Measurements from ENCODE around the gene COQ7.

The COQ7 gene

DNA sequence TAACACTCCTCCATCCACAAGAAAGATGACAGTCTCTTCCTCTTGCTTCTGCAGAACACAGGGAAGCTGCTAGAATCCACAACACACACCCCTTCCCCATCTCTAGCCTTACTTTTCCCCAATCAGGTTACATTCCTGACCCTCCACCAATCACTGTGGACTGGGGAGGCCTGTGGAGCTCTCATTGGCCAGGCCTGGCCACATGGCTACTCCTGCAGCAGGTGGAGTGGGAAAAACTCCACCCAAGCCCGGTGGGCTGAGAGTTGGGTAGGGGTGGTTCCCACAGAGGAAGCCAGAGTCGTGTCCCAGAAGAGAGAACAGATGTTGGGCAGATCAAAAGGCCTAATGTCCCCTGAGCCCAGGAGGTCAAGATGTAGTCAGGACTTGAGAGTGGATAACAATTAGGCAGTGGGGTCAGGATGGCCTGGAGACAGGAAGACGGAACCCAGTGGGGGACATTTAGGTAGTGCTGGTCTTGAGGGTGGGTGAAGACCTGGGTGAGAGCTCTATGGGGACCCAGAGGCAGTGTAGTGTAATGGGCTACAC lies 22.1 kb downstream of the COQ7 start:
- Histone ChIP-seq H3K4me3 (ENCODE audit: low read length in 2 of 2) (no peak overlapping the region), H4K91ac (ENCODE audit: low read depth, low read length, poor library complexity) (no peak overlapping the region), H2BK5ac (ENCODE audit: low read length) (peak overlapping the region; percentile 17), H3K4ac (ENCODE audit: low read length) (peak overlapping the region; percentile 71), H2BK15ac (ENCODE audit: low read length) (peak overlapping the region; percentile 54), H4K8ac (ENCODE audit: low read depth, low read length) (no peak overlapping the region), H3K23ac (ENCODE audit: low read depth, low read length, poor library complexity) (no peak overlapping the region), H3K27me3 (ENCODE audit: control insufficient read depth in 3 of 3, insufficient read depth in 3 of 3, low read depth in 1 of 3, low read length in 3 of 3) (peaks cover 0 to 9% (median 8%) of the 10 kb centered on the region in 3 experiments), H3K14ac (ENCODE audit: low read length) (peak overlapping the region; percentile 17), H2BK120ac (ENCODE audit: low read depth, low read length) (no peak overlapping the region), H3K9me3 (replicated peaks in 1 of 2; ENCODE audit: control insufficient read depth in 2 of 2, insufficient read depth in 1 of 2, low read depth in 1 of 2, low read length in 2 of 2) (no peaks in the 10 kb centered on the region), H3K4me2 (ENCODE audit: insufficient read depth, low read length, poor library complexity, severe bottlenecking) (no peak overlapping the region), H2BK12ac (ENCODE audit: low read length) (peak overlapping the region; percentile 6), H3K4me1 (ENCODE audit: control insufficient read depth in 2 of 2, insufficient read depth in 1 of 2, low read depth in 1 of 2, low read length in 2 of 2) (peaks cover 0 to 2% of the 10 kb centered on the region in 2 donors), H3K18ac (ENCODE audit: low read length) (no peak overlapping the region), H3K36me3 (replicated peaks in 1 of 2; ENCODE audit: control insufficient read depth in 2 of 2, insufficient read depth in 2 of 2, low read length in 2 of 2) (no peaks in the 10 kb centered on the region), H3K79me1 (ENCODE audit: low read depth, low read length) (no peaks in the 10 kb centered on the region), H2AK5ac (ENCODE audit: low read depth, low read length) (no peak overlapping the region), H3K27ac (replicated peaks; ENCODE audit: low read length) (no peak overlapping the region), H3K9ac (ENCODE audit: low read depth, low read length, poor library complexity) (no peak overlapping the region), H2AFZ (ENCODE audit: low read length) (peak overlapping the region; percentile 29)
- no peak for DNase-seq (ENCODE audit: low spot score)
- no CpG with 5 or more reads among the region's 3 CpGs for WGBS, 2 donors (ENCODE audit: extremely low coverage in 2 of 2, insufficient read length in 2 of 2, insufficient replicate concordance in 1 of 2)

DNA sequence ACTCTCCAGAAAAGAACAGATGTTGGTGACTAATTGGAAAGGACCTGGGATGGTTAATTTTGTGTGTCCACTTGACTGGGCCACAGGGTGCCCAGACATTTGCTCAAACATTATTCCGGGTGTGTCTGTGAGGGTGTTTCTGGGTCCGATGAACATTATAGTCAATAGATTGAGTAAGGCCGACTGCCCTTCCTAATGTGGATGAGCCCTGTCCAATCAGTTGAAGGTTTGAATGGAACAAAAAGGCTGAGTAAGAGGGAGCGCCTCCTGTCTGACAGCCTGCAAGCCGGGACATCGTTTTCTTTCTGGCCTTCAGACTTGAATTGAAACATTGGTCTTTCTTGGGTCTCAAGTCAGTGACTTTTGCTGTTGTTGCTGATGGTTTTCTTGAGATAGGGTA lies 23.5 kb downstream of the COQ7 start:
- H2BK12ac ChIP-seq (ENCODE audit: low read length): no peak overlapping the region
- H2AK5ac ChIP-seq (ENCODE audit: low read depth, low read length): no peak overlapping the region
- no peak overlapping the region for H2BK120ac ChIP-seq (ENCODE audit: low read depth, low read length)
- H3K4ac ChIP-seq (ENCODE audit: low read length): no peak overlapping the region
- H2BK5ac ChIP-seq (ENCODE audit: low read length): no peak overlapping the region
- H3K36me3 ChIP-seq (replicated peaks in 1 of 2; ENCODE audit: control insufficient read depth in 2 of 2, insufficient read depth in 2 of 2, low read length in 2 of 2): no peaks in the 10 kb centered on the region
- H3K4me2 ChIP-seq (ENCODE audit: insufficient read depth, low read length, poor library complexity, severe bottlenecking): no peak overlapping the region
- H3K27ac ChIP-seq (replicated peaks; ENCODE audit: low read length): no peak overlapping the region
- DNase-seq (ENCODE audit: low spot score): no peak
- H2AFZ ChIP-seq (ENCODE audit: low read length): no peak overlapping the region
- H3K79me1 ChIP-seq (ENCODE audit: low read depth, low read length): no peaks in the 10 kb centered on the region
- no peaks in the 10 kb centered on the region for H3K9me3 ChIP-seq (replicated peaks in 1 of 2; ENCODE audit: control insufficient read depth in 2 of 2, insufficient read depth in 1 of 2, low read depth in 1 of 2, low read length in 2 of 2)
- H2BK15ac ChIP-seq (ENCODE audit: low read length): no peak overlapping the region
- WGBS, 2 donors (ENCODE audit: extremely low coverage in 2 of 2, insufficient read length in 2 of 2, insufficient replicate concordance in 1 of 2): no CpG with 5 or more reads among the region's 6 CpGs
- H3K9ac ChIP-seq (ENCODE audit: low read depth, low read length, poor library complexity): no peak overlapping the region
- H3K14ac ChIP-seq (ENCODE audit: low read length): no peak overlapping the region
- no peak overlapping the region for H4K91ac ChIP-seq (ENCODE audit: low read depth, low read length, poor library complexity)
- peaks cover 0 to 2% of the 10 kb centered on the region in 2 donors for H3K4me1 ChIP-seq (ENCODE audit: control insufficient read depth in 2 of 2, insufficient read depth in 1 of 2, low read depth in 1 of 2, low read length in 2 of 2)
- H3K23ac ChIP-seq (ENCODE audit: low read depth, low read length, poor library complexity): no peak overlapping the region
- peaks cover 0 to 4% (median 3%) of the 10 kb centered on the region in 3 experiments for H3K27me3 ChIP-seq (ENCODE audit: control insufficient read depth in 3 of 3, insufficient read depth in 3 of 3, low read depth in 1 of 3, low read length in 3 of 3)
- no peak overlapping the region for H3K18ac ChIP-seq (ENCODE audit: low read length)
- no peak overlapping the region for H4K8ac ChIP-seq (ENCODE audit: low read depth, low read length)
- H3K4me3 ChIP-seq (ENCODE audit: low read length in 2 of 2): no peak overlapping the region

GRCh38 chr16:19092653-19093410 lies 25.4 kb downstream of the COQ7 start:
- Histone ChIP-seq H3K27ac (replicated peaks; ENCODE audit: low read length) (no peak overlapping the region), H4K8ac (ENCODE audit: low read depth, low read length) (no peak overlapping the region), H3K18ac (ENCODE audit: low read length) (no peak overlapping the region), H2BK12ac (ENCODE audit: low read length) (no peak overlapping the region), H2BK5ac (ENCODE audit: low read length) (no peak overlapping the region), H2BK120ac (ENCODE audit: low read depth, low read length) (no peak overlapping the region), H3K4me3 (ENCODE audit: low read length in 2 of 2) (no peak overlapping the region), H2AFZ (ENCODE audit: low read length) (no peak overlapping the region), H3K9ac (ENCODE audit: low read depth, low read length, poor library complexity) (no peak overlapping the region), H3K4me1 (ENCODE audit: control insufficient read depth in 2 of 2, insufficient read depth in 1 of 2, low read depth in 1 of 2, low read length in 2 of 2) (no peaks in the 10 kb centered on the region), H2AK5ac (ENCODE audit: low read depth, low read length) (no peak overlapping the region), H3K4ac (ENCODE audit: low read length) (no peak overlapping the region), H3K27me3 (ENCODE audit: control insufficient read depth in 3 of 3, insufficient read depth in 3 of 3, low read depth in 1 of 3, low read length in 3 of 3) (no peaks in the 10 kb centered on the region), H2BK15ac (ENCODE audit: low read length) (no peak overlapping the region), H3K36me3 (replicated peaks in 1 of 2; ENCODE audit: control insufficient read depth in 2 of 2, insufficient read depth in 2 of 2, low read length in 2 of 2) (no peaks in the 10 kb centered on the region), H3K79me1 (ENCODE audit: low read depth, low read length) (no peaks in the 10 kb centered on the region), H4K91ac (ENCODE audit: low read depth, low read length, poor library complexity) (no peak overlapping the region), H3K14ac (ENCODE audit: low read length) (no peak overlapping the region), H3K23ac (ENCODE audit: low read depth, low read length, poor library complexity) (no peak overlapping the region), H3K4me2 (ENCODE audit: insufficient read depth, low read length, poor library complexity, severe bottlenecking) (no peak overlapping the region), H3K9me3 (replicated peaks in 1 of 2; ENCODE audit: control insufficient read depth in 2 of 2, insufficient read depth in 1 of 2, low read depth in 1 of 2, low read length in 2 of 2) (no peaks in the 10 kb centered on the region)
- WGBS, 2 donors (ENCODE audit: extremely low coverage in 2 of 2, insufficient read length in 2 of 2, insufficient replicate concordance in 1 of 2): no CpG with 5 or more reads among the region's 2 CpGs
- DNase-seq (ENCODE audit: low spot score): no peak

GRCh38 chr16:19093631-19094541 lies 26.5 kb downstream of the COQ7 start:
- H3K4ac ChIP-seq (ENCODE audit: low read length): no peak overlapping the region
- no peaks in the 10 kb centered on the region for H3K36me3 ChIP-seq (replicated peaks in 1 of 2; ENCODE audit: control insufficient read depth in 2 of 2, insufficient read depth in 2 of 2, low read length in 2 of 2)
- H2BK5ac ChIP-seq (ENCODE audit: low read length): no peak overlapping the region
- H3K79me1 ChIP-seq (ENCODE audit: low read depth, low read length): no peaks in the 10 kb centered on the region
- H4K91ac ChIP-seq (ENCODE audit: low read depth, low read length, poor library complexity): no peak overlapping the region
- no peak overlapping the region for H3K4me3 ChIP-seq (ENCODE audit: low read length in 2 of 2)
- no peak overlapping the region for H4K8ac ChIP-seq (ENCODE audit: low read depth, low read length)
- H3K4me2 ChIP-seq (ENCODE audit: insufficient read depth, low read length, poor library complexity, severe bottlenecking): no peak overlapping the region
- no CpG with 5 or more reads among the region's 15 CpGs for WGBS, 2 donors (ENCODE audit: extremely low coverage in 2 of 2, insufficient read length in 2 of 2, insufficient replicate concordance in 1 of 2)
- peaks cover 0 to 1% of the 10 kb centered on the region in 2 donors for H3K9me3 ChIP-seq (replicated peaks in 1 of 2; ENCODE audit: control insufficient read depth in 2 of 2, insufficient read depth in 1 of 2, low read depth in 1 of 2, low read length in 2 of 2)
- no peak for DNase-seq (ENCODE audit: low spot score)
- no peaks in the 10 kb centered on the region for H3K4me1 ChIP-seq (ENCODE audit: control insufficient read depth in 2 of 2, insufficient read depth in 1 of 2, low read depth in 1 of 2, low read length in 2 of 2)
- no peak overlapping the region for H3K27ac ChIP-seq (replicated peaks; ENCODE audit: low read length)
- H2AK5ac ChIP-seq (ENCODE audit: low read depth, low read length): no peak overlapping the region
- H2BK12ac ChIP-seq (ENCODE audit: low read length): no peak overlapping the region
- H3K23ac ChIP-seq (ENCODE audit: low read depth, low read length, poor library complexity): no peak overlapping the region
- no peak overlapping the region for H2AFZ ChIP-seq (ENCODE audit: low read length)
- no peak overlapping the region for H2BK15ac ChIP-seq (ENCODE audit: low read length)
- no peak overlapping the region for H2BK120ac ChIP-seq (ENCODE audit: low read depth, low read length)
- H3K18ac ChIP-seq (ENCODE audit: low read length): no peak overlapping the region
- H3K9ac ChIP-seq (ENCODE audit: low read depth, low read length, poor library complexity): no peak overlapping the region
- no peaks in the 10 kb centered on the region for H3K27me3 ChIP-seq (ENCODE audit: control insufficient read depth in 3 of 3, insufficient read depth in 3 of 3, low read depth in 1 of 3, low read length in 3 of 3)
- no peak overlapping the region for H3K14ac ChIP-seq (ENCODE audit: low read length)
